ENCODE results near the gene NFKBIL1. TPM values are rescaled to one million over a fixed set of nuclear protein-coding genes. Genes with fewer than 3 reads are reported as not detected.

NFKBIL1 gene
- total and polyA plus RNA-seq, 2 experiments from 2014 or later: 25.0 to 28.9 TPM

DNA sequence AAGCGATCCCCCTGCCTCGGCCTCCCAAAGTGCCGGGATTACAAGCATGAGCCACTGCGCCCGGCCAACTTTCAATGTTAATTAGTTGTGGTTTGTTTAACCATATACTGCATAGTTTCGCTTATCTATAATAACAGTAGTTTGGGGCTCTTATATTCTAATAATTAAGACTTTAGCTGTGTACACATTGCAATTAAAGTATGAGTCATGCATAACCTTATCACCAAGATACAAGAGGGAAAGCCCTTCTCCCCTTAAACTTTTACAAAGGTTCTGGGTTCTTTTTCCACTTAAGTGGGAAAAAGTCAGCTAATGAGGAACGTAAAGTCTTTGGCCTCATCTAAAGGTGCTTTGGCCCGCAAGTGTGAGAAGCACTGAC is 21.9 kb upstream of the NFKBIL1 start:
- Histone ChIP-seq H3K9me3 (ENCODE audit: low read depth) (no peaks in the 10 kb centered on the region), H3K36me3 (replicated peaks; ENCODE audit: insufficient read depth, low read depth) (no peaks in the 10 kb centered on the region), H2AFZ (no peak overlapping the region), H3K27ac (no peak overlapping the region), H3K4me2 (no peak overlapping the region), H3K4me1 (ENCODE audit: insufficient read depth) (no peaks in the 10 kb centered on the region), H4K20me1 (ENCODE audit: insufficient read depth, poor library complexity, severe bottlenecking) (peaks cover 10% of the 10 kb centered on the region), H3K4me3 (no peak overlapping the region), H3K9me2 (replicated peaks; ENCODE audit: insufficient read depth) (no peaks in the 10 kb centered on the region), H3K79me2 (no peaks in the 10 kb centered on the region), H3K27me3 (no peaks in the 10 kb centered on the region)
- no peak for DNase-seq (ENCODE audit: low spot score)
- no peak for TF ChIP-seq CTCF (IDR thresholded peaks at IDR 0.05; ENCODE audit: poor library complexity)
- no peak for TF ChIP-seq EZH2 (IDR thresholded peaks at IDR 0.05; ENCODE audit: borderline replicate concordance)
- TF ChIP-seq EZH2phosphoT487 (IDR thresholded peaks at IDR 0.05; ENCODE audit: low read depth, severe bottlenecking, unreplicated experiment): no peak
- 75% methylated on average over 8 of the region's 8 CpGs for WGBS (ENCODE audit: low lambda C conversion rate, missing lambda C conversion rate)

DNA sequence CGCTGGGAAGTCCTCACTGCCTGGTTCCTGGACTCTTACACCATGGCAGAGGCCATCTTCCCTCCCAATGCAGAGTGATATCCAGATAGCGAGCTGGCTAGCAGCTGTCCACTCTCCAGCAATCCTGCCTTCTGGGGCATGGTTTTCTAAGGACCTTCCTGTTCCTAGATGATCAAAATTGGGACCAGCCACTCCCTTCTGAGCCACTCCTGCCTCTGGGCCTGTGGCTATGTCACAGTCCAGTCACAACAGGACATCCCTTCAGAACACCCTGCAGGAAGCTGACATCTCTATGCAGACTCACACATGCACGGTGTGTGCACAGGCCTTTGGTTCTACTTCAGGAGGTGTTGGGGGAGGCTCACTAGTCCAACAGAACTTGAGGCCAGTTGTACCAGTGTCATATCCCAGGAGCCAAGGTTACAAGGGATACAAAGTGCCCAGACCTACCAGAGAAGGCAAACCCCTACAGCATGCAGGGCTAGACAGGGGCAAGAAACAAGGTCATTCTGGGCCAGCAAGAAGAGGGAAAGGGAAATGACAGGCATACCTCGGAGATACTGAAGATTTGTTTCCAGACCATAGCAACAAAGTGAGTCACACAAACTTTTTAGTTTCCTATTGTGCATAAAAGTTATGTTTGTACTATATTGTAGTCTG is 21.3 kb upstream of the NFKBIL1 start:
- no peak overlapping the region for H2AFZ ChIP-seq
- H3K4me3 ChIP-seq: no peak overlapping the region
- no peak overlapping the region for H3K27ac ChIP-seq
- H3K27me3 ChIP-seq: no peaks in the 10 kb centered on the region
- no peaks in the 10 kb centered on the region for H3K9me3 ChIP-seq (ENCODE audit: low read depth)
- no peak overlapping the region for H3K4me2 ChIP-seq
- H3K9me2 ChIP-seq (replicated peaks; ENCODE audit: insufficient read depth): no peaks in the 10 kb centered on the region
- peaks cover 10% of the 10 kb centered on the region for H4K20me1 ChIP-seq (ENCODE audit: insufficient read depth, poor library complexity, severe bottlenecking)
- 83% methylated on average over 4 of the region's 4 CpGs for WGBS (ENCODE audit: low lambda C conversion rate, missing lambda C conversion rate)
- TF ChIP-seq CTCF (IDR thresholded peaks at IDR 0.05; ENCODE audit: poor library complexity) (no peak), EZH2 (IDR thresholded peaks at IDR 0.05; ENCODE audit: borderline replicate concordance) (no peak), EZH2phosphoT487 (IDR thresholded peaks at IDR 0.05; ENCODE audit: low read depth, severe bottlenecking, unreplicated experiment) (no peak)
- no peak for DNase-seq (ENCODE audit: low spot score)
- no peaks in the 10 kb centered on the region for H3K36me3 ChIP-seq (replicated peaks; ENCODE audit: insufficient read depth, low read depth)
- no peaks in the 10 kb centered on the region for H3K79me2 ChIP-seq
- H3K4me1 ChIP-seq (ENCODE audit: insufficient read depth): no peaks in the 10 kb centered on the region

- no peak for DNase-seq (ENCODE audit: low spot score)
- H3K36me3 ChIP-seq (replicated peaks; ENCODE audit: insufficient read depth, low read depth): peaks cover under 1% of the 10 kb centered on the region
- no peaks in the 10 kb centered on the region for H3K27me3 ChIP-seq
- no peaks in the 10 kb centered on the region for H3K4me1 ChIP-seq (ENCODE audit: insufficient read depth)
- no peak overlapping the region for H3K4me3 ChIP-seq
- H3K27ac ChIP-seq: no peak overlapping the region
- H3K79me2 ChIP-seq: peaks cover 1% of the 10 kb centered on the region
- WGBS (ENCODE audit: low lambda C conversion rate, missing lambda C conversion rate): 83% methylated on average over 4 of the region's 4 CpGs
- H3K4me2 ChIP-seq: no peak overlapping the region
- H3K9me3 ChIP-seq (ENCODE audit: low read depth): no peaks in the 10 kb centered on the region
- H2AFZ ChIP-seq: no peak overlapping the region
- no peaks in the 10 kb centered on the region for H3K9me2 ChIP-seq (replicated peaks; ENCODE audit: insufficient read depth)
- peaks cover 28% of the 10 kb centered on the region for H4K20me1 ChIP-seq (ENCODE audit: insufficient read depth, poor library complexity, severe bottlenecking)
- no peak for TF ChIP-seq EZH2 (IDR thresholded peaks at IDR 0.05; ENCODE audit: borderline replicate concordance)
- TF ChIP-seq CTCF (IDR thresholded peaks at IDR 0.05; ENCODE audit: poor library complexity): no peak
- no peak for TF ChIP-seq EZH2phosphoT487 (IDR thresholded peaks at IDR 0.05; ENCODE audit: low read depth, severe bottlenecking, unreplicated experiment)
Measured at GRCh38 chr6:31528307-31528777, 19.1 kb upstream of the NFKBIL1 start.

Data from hepatocyte (in vitro differentiated cells).